GM21423 (cell line): ENCODE results near the gene CADPS.

ENCODE experiments used
- ATAC-seq: cut with Tn5 transposase; IDR thresholded peaks from one replicate; pipeline ENCODE4 v1.9.1; 2021; ENCODE audit warnings: mild to moderate bottlenecking, moderate library complexity; ENCODE audit not compliant: unreplicated experiment

Gene CADPS

GRCh38 chr3:62755285-62755684 lies 119.9 kb downstream of the CADPS start:
- ATAC-seq = no peak

- ATAC-seq = no peak
These were observed 125.6 kb downstream of the CADPS start for GRCh38 chr3:62749657-62750056.

GRCh38 chr3:62749130-62749529 lies 126.1 kb downstream of the CADPS start:
- ATAC-seq = no peak

- ATAC-seq = no peak
These were observed 137.8 kb downstream of the CADPS start for GRCh38 chr3:62737449-62737848.

GRCh38 chr3:62735510-62735909 lies 139.7 kb downstream of the CADPS start:
- no peak for ATAC-seq

- no peak for ATAC-seq
These were observed 142.9 kb downstream of the CADPS start for GRCh38 chr3:62732183-62732904.

- ATAC-seq = no peak
These were observed 147.2 kb downstream of the CADPS start for GRCh38 chr3:62727981-62728380.

- no peak for ATAC-seq
These were observed 147.7 kb downstream of the CADPS start for GRCh38 chr3:62727536-62727935.

- no peak for ATAC-seq
These were observed 150.7 kb downstream of the CADPS start for GRCh38 chr3:62724503-62724902.

GRCh38 chr3:62723914-62724217 lies 151.3 kb downstream of the CADPS start:
- ATAC-seq = no peak

- no peak for ATAC-seq
These were observed 151.9 kb downstream of the CADPS start for GRCh38 chr3:62723166-62723913.

GRCh38 chr3:62722344-62722743 lies 152.9 kb downstream of the CADPS start:
- no peak for ATAC-seq

- no peak for ATAC-seq
These were observed 156.5 kb downstream of the CADPS start for GRCh38 chr3:62718515-62719320.

GRCh38 chr3:62718011-62718410 lies 157.2 kb downstream of the CADPS start:
- no peak for ATAC-seq

GRCh38 chr3:62712746-62713145 lies 162.5 kb downstream of the CADPS start:
- no peak for ATAC-seq

- ATAC-seq = no peak
These were observed 164.5 kb downstream of the CADPS start for GRCh38 chr3:62710751-62711150.

- ATAC-seq = no peak
These were observed 166.4 kb downstream of the CADPS start for GRCh38 chr3:62708638-62709373.

- no peak for ATAC-seq
These were observed 169.5 kb downstream of the CADPS start for GRCh38 chr3:62705721-62706120.

- ATAC-seq = no peak
These were observed 171.6 kb downstream of the CADPS start for GRCh38 chr3:62703451-62704167.

- ATAC-seq = no peak
These were observed 174.9 kb downstream of the CADPS start for GRCh38 chr3:62700357-62700756.
